Measurements from ENCODE around the gene SCFD2.

SCFD2 gene

DNA sequence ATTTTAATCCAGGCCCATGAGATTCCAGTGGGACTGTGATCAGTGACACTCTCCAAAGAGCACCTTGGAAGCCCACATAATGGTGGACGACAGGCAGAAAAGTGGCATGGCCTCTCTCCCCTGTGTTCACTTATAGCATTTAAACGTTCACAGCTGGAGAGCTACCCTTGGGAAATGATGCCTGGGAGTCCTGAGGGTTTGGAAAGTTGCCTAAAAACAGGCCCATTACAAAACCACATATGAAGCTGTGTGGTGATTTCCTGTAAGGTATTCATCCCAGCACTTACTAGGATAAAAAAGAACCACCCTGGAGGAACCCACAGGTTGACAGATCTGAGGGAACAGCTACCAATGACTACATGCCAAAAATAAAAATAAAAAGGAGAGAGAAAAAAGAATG, 310.6 kb downstream of the SCFD2 start:
- no peak for DNase-seq (ENCODE audit: low spot score)
- TF ChIP-seq, protein P1, sequence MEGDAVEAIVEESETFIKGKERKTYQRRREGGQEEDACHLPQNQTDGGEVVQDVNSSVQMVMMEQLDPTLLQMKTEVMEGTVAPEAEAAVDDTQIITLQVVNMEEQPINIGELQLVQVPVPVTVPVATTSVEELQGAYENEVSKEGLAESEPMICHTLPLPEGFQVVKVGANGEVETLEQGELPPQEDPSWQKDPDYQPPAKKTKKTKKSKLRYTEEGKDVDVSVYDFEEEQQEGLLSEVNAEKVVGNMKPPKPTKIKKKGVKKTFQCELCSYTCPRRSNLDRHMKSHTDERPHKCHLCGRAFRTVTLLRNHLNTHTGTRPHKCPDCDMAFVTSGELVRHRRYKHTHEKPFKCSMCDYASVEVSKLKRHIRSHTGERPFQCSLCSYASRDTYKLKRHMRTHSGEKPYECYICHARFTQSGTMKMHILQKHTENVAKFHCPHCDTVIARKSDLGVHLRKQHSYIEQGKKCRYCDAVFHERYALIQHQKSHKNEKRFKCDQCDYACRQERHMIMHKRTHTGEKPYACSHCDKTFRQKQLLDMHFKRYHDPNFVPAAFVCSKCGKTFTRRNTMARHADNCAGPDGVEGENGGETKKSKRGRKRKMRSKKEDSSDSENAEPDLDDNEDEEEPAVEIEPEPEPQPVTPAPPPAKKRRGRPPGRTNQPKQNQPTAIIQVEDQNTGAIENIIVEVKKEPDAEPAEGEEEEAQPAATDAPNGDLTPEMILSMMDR (IDR thresholded peaks at IDR 0.05; ENCODE audit: extremely low read depth, missing control alignments): no peak

DNA sequence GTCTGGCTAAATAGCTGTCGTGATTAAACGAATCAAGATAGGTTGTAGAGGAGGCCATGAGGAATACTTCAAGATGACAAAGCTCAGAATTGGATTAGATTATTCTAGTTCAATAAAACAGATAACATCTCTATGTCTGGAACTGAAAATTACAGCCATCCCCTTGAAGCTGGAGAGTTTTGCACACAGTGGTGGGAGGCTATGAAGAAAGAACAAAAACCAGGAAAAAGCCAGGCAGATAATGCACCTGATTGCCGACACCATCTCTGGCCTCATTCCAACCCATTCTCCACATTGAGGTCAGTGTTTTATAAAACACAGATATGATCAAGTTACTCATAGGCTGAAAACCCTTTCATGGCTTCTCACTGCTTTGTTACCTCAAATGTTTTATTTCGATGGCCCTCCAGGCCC, 315.5 kb downstream of the SCFD2 start:
- no peak for DNase-seq (ENCODE audit: low spot score)
- TF ChIP-seq, protein P1 (IDR thresholded peaks at IDR 0.05; ENCODE audit: extremely low read depth, missing control alignments): no peak

DNA sequence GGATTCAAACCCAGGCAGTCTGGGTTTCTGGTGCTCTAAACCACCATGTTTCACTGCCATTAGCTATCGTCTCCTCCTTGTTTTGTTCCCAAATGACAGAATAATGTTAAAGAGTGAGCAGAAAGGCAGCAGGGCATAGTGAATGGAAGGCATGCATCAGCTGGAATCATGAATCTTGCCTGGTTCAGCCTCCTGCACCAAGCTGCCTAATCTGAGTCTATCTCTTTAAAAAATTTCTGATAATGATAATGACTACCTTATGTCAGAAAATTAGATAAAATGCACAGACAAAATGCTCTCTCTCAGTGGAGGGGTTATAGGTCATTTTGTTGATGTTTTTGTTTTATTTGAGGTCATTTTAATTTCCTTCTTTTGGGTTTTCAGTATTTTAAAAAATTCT, 316.3 kb downstream of the SCFD2 start:
- TF ChIP-seq, protein P1 (IDR thresholded peaks at IDR 0.05; ENCODE audit: extremely low read depth, missing control alignments): no peak
- DNase-seq (ENCODE audit: low spot score): no peak

DNA sequence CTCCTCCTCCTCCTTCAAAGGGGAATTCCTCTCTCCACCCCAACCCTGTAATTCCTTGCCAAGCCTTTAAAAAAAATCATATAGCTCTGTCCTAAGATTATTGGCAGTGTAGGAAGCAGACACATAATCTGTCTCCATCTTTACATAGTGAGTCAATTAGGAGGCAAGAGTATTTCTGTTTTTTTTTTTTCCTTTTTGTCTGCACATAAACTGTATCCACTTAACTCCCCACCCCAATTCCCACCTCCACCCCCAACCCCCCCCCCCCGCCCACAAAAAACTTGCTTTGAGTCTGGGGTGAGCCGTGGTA, 321.3 kb downstream of the SCFD2 start:
- DNase-seq (ENCODE audit: low spot score): no peak
- TF ChIP-seq, protein P1 (IDR thresholded peaks at IDR 0.05; ENCODE audit: extremely low read depth, missing control alignments): no peak

DNA sequence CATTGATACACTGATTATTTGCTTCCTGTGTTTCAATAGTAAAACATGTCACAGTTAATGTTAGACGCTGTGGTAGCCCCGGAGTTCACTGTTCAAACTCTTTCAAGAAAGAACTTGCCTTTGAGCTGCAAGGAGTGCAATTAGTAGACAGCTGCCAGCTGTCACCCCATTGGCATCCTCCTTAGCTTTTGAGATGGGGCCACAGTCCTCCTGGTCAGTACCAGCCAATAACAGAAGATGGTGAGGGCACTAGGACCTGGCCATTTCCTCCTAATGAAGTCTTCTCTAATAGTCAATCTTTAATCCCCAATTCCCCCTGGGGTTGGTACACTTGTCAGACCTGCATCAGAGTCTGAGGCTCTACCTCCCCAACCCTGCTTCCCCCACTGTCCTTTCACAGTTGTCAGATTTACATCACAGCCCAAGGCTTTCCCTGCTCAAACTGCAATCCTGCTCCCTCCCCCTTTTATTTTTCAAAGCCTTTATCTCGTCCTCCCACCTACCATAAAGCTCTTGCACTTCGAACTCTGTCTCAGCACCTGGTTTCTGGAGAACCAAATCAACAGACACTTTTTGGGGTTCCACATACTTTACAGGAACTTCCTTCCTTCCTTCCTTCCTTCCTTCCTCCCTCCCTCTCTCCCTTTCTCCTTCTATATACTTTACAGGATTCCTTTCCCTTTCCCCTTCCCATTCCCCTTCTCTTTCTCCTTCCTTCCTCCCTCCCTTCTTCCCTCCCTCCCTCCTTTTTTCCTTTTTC, 321.8 kb downstream of the SCFD2 start:
- no peak for DNase-seq (ENCODE audit: low spot score)
- TF ChIP-seq, protein P1 (IDR thresholded peaks at IDR 0.05; ENCODE audit: extremely low read depth, missing control alignments): no peak

DNA sequence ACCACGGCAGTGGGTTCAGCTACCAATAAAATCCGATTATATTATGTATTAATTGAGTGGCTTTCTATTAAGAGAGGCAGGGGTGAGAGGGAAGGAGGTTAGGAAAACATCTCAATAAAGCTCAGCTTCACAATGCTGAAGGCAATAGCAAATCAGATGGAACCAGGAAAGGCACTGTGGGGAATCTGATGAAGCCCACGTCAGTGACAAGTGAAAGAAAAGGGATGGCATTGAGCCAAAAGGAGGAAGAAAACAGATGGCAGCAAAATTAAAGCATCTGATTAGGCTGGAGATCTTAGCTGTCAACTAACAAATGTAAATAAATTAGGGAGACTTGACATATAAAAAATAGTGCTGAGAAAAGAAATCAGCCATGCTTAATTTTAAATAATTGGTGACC, 322.8 kb downstream of the SCFD2 start:
- no peak for DNase-seq (ENCODE audit: low spot score)
- TF ChIP-seq, protein P1 (IDR thresholded peaks at IDR 0.05; ENCODE audit: extremely low read depth, missing control alignments): no peak

DNA sequence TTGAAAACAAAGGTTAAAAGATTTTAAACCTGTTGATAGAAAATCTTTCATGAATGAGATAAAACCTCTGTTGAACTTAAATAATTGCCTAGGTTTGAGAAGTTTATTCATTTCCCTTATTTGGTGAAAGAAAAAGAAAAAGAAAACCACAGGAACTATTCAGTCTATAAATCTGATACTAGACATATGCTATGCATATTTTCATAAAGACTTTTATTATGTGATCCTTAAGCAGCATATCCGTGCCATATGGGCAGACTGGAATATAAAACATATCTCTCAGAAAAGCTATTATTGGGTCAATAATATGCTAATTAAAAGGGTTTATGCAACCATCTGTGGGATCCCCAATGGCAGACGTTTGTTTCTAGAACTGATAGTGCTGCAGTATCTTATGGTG, 325.0 kb downstream of the SCFD2 start:
- TF ChIP-seq, protein P1 (IDR thresholded peaks at IDR 0.05; ENCODE audit: extremely low read depth, missing control alignments): no peak
- DNase-seq (ENCODE audit: low spot score): no peak
